Suppressor macrophage treated with lipopolysaccharide for 4 hours (primary cell): ENCODE measurements around the gene TMEM123.
"Not testable (repeated sequence)": the region's sequence is repeated elsewhere in the genome, so short reads cannot be mapped to it uniquely, and the experiment has no call there.

Experiments used
- DNase-seq: peaks from one replicate; pipeline ENCODE4 v3.0.0-alpha.2; 2020

Gene TMEM123

DNA sequence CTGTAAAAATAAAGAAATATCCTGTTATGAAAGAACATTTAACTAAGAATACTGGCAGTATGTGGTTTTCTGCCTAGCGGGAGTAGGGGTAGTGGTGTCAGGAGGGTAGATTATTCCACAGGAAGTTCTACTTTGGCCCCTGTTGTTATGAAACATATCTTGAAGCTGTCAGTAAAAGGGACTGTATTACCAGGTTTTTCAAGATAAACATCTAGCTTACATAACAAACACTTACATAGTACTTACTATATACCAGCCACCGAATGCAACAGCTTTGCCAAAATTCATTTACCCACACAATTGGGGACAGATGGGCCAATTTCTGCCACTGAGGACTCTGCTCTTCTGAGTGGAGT, 3.7 kb downstream of the TMEM123 start:
- DNase-seq, result peak; percentile 49

DNA sequence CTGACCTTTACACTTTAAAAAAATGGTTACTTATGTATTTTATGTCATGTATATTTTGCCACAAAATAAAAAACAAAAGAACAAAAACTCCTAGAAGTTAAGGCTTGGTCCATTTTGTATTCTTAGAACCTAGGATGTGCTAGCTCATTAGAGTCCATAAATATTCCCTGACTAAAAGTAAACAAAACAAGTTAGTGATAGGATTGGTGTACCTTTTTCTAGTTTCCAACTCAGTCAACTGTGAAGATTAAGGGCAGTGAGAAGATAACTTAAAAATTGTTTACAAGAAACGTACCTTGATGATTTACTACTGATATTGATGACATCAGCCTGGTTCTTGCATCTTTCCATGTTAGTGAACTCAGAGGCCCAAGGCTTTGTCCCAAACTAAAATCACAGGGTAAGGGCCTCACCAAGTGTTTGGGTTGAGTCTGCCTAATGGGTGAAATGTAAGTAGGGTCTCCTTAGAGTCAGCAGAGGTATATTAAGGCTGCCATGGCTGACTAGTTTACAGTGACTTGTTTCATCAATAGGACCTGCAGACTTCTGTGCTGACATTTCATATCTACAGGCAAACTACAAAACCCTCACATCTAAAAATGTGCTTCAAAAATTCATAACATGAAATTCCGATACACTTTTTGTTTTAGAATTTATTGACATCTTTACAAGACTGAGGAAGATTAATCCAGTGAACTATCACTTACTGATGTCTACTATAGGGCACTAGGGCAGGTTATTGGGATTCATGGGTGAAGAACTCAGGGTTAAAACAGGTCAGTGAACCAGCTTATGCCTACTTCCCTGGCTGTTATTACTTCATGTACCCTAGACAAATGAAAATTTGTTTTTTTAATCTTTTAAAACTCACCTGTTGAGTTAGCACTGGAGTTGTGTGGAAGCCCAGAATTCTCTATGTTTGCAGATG, 4.4 kb downstream of the TMEM123 start:
- DNase-seq, result no peak

DNA sequence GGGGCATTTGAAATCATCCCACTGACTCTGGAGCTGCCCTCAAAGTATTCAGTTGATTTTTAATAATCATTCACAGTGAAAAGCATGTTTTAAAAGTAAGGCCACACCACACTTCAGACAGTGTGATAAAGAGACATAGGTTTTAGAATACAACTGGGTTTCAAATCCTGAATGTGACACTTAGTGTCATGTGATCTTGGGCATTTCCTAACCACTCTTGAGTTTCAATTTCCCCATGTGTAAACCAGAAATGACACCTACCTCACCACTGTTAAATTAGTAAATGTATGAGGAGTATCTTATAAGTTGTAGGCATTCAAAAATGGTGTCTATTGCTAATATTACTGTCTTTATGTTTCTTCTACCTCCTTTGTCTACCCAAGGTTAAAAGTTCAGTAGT, 5.4 kb downstream of the TMEM123 start:
- peak; percentile 91 for DNase-seq

- DNase-seq, result no peak
These were observed 6.0 kb downstream of the TMEM123 start for GRCh38 chr11:102446606-102447005.

- DNase-seq, result not testable (repeated sequence)
These were observed 7.9 kb downstream of the TMEM123 start for GRCh38 chr11:102444693-102445092.

- not testable (repeated sequence) for DNase-seq
These were observed 8.4 kb downstream of the TMEM123 start for GRCh38 chr11:102444142-102444541.

DNA sequence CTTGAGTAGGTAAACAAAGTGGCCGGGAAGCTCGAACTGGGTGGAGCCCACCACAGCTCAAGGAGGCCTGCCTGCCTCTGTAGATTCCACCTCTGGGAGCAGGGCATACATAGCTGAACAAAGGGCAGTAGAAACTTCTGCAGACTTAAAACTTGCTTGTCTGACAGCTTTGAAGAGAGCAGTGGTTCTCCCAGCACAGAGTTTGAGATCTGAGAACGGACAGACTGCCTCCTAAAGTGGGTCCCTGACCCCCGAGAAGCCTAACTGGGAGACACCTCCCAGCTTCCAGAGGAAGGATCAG, 13.6 kb downstream of the TMEM123 start:
- DNase-seq, result not testable (repeated sequence)

DNA sequence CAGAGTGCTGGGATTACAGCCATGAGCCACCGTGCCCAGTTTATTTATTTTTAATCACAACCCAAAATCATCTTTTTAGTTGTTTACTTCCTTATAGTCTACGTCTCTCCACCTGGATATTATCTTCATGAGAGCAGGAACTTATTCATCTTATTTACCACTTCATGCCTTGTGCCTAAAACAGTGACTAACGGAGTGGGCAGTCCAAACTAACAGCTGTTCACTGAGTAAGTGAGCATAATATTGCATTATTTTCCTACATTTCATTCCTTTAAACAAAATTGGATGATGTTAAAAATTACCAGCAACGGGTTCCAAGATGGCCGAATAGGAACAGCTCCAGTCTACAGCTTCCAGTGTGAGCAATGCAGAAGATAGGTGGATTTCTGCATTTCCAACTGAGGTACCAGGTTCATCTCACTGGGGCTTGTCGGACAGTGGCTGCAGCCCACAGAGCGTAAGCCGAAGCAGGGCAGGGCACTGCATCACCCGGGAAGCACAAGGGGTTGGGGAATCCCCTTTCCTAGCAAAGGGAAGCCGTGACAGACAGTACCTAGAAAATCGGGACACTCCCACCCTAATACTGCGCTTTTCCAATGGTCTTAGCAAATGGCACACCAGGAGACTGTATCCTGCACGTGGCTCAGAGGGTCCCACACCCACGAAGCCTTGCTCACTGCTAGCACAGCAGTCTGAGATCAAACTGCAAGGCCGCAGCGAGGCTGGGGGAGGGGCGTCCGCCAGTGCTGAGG, 14.1 kb downstream of the TMEM123 start:
- no peak for DNase-seq

GRCh38 chr11:102437727-102438126, 14.8 kb downstream of the TMEM123 start:
- no peak for DNase-seq

DNA sequence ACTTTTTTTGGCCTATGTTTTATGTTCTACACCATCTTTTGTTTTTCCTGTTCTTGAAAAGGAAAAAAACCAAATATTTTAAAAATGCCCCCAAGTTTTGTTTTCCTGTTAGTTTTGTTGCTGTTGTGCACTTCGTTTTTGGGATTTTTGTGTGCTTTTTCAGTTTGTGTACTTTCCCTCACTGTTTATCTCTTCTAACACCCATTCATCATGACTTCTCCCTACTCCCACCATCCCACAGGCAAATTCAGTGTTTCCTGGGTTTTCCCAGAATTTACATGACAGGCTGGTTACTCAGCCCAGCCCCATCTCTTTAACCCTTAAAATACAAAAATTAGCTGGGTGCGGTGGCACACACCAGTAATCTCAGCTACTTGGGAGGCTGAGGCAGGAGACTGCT, 15.6 kb downstream of the TMEM123 start:
- peak; percentile 63 for DNase-seq

- peak; percentile 74 for DNase-seq
These were observed 16.0 kb downstream of the TMEM123 start for GRCh38 chr11:102436561-102436960.

DNA sequence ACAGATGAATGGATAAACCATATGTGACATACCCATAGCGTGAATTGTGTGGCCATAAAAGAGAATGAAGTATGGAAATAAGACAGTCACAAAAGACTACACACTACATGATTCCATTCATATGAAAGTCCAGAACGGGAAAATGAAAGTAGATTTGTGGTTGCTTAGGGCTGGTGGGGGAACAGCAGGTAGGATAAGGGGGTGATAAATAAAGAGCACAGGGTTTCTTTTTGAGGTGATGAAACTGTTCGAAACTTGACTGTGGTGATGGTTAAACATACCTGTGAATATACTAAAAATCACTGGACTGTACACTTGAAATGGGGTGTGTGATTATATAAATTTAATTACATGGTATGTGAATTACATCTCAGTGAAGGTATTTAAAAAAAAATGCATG, 16.9 kb downstream of the TMEM123 start:
- no peak for DNase-seq

DNA sequence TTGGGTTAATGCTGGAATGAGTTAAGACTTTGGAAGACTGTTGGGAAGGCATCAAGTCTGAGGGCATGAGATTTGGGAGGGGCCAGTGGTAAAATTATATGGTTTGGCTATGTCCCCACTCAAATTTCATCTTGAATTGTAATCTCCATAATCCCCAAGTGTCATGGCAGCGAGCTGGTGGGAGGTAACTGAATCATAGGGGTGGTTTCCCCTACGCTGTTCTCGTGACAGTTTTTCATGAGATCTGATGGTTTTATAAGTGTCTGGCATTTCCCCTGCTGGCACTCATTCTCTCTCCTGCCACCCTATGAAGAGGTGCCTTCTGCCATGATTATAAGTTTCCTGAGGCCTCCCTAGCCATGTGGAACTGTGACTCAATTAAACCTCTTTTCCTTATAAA, 19.0 kb downstream of the TMEM123 start:
- DNase-seq, result not testable (repeated sequence)

DNA sequence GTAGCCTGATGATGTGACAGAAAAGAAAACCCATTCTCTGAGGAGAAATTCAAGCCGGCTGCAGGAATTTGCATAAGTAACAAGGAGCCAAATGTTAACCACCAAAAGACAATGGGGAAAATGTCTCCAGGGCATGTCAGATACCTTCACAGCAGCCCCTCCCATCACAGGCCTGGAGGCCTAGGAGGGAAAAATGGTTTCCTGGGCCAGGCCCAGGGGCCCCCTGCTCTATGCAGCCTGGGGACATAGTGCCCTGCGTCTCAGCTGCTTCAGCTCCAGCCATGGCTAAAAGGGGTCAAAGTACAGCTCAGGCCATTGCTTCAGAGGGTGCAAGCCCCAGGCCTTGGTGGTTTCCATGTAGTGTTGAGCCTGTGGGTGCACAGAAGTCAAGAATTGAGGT, 20.0 kb downstream of the TMEM123 start:
- DNase-seq, result not testable (repeated sequence)

GRCh38 chr11:102431404-102431803, 21.2 kb downstream of the TMEM123 start:
- DNase-seq, result no peak

DNA sequence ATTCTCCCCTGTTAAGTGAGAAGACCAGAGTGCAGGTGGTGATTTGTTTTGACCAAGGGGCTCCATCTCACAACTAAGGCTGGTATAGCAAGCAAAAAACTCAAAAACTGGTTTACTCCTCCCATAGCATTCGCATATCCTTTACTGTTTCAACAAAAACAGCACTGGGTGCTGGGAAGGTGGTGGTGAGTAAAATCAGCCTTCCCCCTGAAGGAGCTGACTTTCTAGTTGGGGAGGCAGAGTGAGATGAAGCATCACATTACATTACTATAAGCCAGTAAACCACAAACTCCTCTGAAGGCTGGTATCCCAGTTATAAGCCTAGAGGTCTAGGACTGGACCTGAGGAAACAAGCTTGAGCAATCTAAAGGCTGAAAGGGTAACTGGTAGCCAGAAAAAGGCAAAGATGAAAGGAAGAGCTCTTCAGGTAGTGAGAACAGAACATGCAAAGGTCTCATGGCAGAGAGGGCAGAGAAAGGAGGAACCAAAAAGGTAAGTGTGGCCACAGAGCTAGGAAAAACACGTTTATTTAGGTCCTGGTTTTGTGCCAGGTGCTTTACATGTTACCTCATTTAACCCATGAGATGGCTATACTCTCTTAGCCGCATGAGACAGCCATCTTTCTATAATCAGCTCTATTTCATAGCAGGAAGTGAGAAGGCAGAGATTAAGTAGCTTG, 22.3 kb downstream of the TMEM123 start:
- DNase-seq, result no peak

DNA sequence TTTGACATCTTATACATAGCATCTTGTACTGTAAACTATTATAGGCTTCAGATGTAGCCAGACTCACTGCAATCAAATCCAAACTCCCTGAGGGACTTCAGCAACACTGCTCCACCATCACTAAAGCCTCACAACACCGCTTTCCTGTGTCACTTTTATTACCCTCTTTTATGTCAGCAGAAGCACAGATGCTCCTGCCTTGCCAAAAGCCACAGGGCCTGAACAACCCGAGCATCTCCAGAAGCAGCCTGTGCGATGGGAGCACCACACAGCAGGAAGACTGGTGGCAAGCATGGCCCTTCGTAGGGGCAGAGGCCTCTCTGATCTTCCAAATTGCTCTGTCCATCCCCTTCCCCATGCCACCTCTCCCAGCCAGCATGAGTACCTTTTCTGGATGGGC, 22.9 kb downstream of the TMEM123 start:
- no peak for DNase-seq

DNA sequence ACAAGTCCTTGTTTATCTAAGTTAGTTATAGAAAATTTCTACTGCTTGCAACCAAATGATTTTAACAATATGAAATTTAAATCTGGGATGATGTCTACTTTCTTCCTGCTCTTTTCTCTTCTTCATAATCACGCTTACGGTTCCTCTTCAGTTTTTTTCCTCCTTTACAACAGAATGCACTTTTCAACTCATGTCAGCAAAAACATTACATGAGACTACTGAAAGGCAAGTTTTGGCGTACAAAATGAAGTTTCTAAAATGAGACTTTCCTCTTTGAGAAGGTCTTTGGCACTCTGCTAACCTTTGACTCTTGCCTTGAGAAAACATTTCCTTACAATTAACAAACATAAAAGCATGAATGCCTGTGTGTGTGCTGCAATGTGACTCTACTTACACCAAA, 23.3 kb downstream of the TMEM123 start:
- no peak for DNase-seq

GRCh38 chr11:102428696-102429095, 23.9 kb downstream of the TMEM123 start:
- no peak for DNase-seq

GRCh38 chr11:102427068-102427467, 25.5 kb downstream of the TMEM123 start:
- DNase-seq, result no peak

GRCh38 chr11:102426570-102426969, 26.0 kb downstream of the TMEM123 start:
- DNase-seq, result no peak

DNA sequence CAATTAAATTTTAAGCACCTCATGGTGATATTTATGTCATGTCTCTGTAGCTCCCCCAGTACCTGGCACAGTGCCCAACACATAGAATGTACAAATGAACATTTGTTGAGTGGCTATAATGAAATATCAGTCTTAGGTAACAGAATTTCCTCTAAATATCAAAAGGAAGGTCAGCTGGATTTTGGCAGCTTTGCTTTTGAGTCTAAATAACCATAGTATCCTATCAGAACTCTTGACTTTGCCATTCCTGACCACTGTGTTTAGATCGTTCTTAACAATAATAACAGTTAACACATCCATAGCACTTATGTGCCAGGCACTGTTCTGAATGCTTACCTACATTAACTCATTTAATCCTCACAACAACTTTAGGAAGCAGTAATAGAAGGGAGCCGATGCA, 26.6 kb downstream of the TMEM123 start:
- no peak for DNase-seq

DNA sequence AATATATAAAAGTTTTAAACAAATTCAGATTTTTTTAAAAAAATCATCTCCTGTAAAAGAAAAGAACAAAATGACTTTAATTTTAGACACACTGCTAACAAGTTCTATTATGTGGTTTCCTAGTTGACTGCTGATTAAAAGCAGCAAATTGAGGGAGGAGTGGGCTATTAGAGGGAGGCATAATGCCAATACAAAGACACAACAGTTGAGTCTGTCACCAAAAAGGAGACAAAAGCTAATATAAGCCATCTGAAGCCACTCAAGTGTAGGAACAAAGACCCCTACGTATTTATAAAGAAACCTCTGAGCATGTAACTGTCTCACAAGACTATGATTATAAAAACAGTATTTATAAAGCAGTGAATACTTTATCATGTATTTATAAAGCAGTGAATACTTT, 28.6 kb downstream of the TMEM123 start:
- DNase-seq, result no peak
